Effector CD8-positive, alpha-beta T cell (primary cell): Measurements from ENCODE around the gene ABHD8.

Experiments
- DNase-seq: peaks from one replicate; lab custom pipeline; 2025; lab: John Stamatoyannopoulos, UW

ABHD8 gene

DNA sequence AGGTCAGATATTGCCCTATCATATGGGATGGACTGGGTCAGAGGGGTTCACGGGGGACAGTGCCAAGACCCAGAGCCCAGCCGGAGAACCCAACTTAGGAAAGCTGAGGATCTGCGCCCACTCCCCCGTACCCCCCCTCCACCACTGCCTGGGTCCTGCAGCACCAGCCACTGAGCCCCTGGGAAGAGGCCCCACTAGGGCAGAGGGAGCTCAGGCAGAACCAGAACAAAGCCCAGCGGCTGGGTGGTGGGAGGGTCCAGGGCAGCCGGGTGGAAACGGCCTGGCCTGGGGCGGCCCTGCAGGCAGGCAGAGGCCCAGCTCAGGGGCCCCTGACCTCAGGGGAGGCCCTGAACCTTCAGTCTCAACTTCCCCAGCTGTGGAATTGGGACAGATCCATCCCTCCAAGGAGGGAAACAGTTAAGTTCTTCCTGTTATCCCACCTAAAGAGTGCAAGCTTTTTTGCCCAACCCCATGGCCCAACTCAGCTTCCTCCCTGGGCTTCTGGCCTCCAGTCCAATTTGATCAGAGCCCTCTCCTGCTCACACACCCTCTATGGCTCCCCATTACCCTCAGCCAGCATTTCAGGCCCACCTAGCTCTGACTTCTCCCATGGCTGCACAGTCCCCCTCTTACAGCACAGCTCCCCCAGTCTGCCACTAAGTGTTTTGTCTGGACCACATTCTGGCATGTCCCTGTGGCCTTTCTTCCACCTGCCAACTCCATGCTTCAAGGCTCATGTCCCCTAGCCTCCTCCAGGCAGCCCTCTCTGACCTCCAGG lies 60.6 kb downstream of the ABHD8 start:
- no peak for DNase-seq
